SW 1271 (cell line): ENCODE data around the gene SLC5A7.

Source experiments
- DNase-seq, 2 experiments: peaks; one replicate each; lab custom pipeline; 2025; lab: John Stamatoyannopoulos, UW

SLC5A7 gene

DNA sequence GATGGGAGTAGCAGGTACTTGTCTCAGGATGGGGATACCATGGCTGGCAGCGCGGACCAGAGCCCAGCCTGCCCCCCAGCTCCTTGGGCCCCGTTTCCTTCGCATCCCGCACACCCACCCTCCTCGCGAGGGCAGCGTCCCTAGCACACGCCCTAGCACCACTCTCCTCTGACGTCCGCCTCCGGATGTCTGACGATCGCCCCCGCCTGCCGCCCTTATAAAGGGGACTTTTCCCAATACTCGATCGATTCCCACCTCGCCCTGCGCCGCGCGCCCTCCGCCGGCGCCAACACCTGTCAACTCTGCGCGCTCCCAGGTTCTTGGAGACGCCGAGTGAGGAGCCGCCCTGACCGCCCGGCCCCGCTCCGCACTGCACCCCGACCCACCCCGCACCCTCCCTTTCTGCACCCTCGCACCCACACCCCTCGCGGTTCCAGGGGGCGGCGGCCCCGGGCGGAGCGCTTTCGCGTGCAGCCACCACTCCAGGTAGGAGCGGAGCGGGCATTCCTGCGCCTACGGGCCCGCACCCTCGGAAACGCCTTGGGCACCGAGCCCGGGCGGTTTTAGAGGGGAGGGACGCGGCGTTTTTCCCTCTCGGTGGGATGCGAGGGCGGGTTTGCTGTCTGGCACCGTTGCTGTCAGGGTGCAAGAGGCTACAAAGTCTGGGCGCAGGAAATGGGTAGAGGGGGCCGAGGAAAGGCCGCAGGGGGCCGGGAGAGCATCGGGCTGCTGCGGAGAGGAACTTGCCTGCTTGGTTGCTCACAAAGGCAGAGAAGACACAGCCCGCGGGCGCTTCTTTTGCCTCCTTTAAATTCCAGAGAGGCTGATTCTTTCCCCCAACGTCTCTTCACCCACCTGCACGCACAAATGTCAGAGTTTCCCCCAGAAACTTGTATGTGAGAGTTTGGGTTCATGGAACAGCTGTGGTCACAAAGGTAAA, at the start of gene SLC5A7:
SLC5A7 (plus strand) TSS at position 247 of the 940 bp plus-strand sequence. CDS start 1,632 bp downstream, outside the sequence.
- DNase-seq = no peak

DNA sequence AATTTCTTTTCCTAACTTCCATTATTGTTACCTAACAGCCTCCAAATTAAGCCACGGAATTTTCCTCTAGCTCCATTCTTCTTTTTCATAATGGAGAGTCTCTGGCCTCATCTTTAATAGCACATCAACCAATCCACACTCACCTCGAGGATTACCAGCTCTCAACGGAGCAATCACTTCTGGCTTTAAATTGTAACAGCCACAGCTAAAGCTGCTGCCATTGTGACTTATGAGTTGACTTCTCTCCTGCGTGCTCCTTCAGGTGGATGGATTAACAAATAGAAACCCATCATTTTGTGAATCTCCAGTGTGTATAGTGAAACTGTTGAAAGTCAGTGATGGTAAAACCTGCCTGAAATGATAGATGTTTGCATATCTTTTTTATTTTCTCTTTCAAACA, 24.9 kb upstream of the SLC5A7 start:
- DNase-seq = no peak

DNA sequence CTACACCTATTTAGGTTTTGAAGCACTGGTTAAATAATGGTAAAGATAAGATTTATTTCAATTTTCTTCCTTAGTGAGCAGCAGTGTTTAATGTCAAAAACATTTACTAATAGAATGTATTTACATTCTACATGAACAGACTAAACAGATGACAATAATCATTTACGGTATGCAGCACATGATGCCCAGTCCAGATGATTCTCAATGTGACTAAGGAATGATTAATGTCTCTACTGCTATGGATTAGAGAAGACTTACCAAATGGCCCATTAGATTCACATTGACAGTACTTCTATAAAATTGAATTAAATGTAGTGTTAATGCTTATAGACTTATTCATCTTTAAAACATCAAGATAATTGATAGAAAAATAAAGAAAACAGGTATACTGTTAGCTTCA, 22.1 kb upstream of the SLC5A7 start:
- no peak for DNase-seq

DNA sequence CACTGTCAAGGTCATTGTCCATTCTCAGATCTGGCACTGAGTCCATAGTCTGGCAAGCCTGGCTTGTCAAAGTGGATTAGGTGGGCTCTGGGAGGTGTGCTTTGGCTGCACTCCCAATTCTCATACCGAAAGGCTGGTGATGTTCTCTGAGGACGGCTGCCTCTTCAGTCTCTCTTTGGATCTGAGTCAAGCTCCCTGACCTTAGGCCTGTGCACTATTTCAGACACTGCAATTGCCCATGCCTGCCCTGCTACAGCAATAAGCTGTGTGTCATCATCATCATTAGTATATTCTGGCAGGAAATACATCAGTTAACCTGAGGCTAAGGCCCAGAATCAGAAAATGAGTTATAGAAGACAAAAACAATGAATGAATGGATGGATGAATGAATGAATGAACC, 1.6 kb upstream of the SLC5A7 start:
- no peak for DNase-seq

DNA sequence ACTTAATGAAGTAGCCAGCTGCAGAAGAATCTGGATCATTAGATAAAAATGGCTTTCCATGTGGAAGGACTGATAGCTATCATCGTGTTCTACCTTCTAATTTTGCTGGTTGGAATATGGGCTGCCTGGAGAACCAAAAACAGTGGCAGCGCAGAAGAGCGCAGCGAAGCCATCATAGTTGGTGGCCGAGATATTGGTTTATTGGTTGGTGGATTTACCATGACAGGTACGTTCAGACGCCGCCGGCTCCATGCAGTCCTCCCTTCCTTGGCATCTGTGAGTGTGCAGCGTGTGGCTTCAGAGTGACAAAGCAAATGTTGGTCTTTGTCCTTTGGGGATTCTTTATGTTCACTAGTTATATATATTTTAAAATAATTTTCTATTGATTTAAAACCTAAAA, 1.8 kb downstream of the SLC5A7 start:
- DNase-seq = no peak

DNA sequence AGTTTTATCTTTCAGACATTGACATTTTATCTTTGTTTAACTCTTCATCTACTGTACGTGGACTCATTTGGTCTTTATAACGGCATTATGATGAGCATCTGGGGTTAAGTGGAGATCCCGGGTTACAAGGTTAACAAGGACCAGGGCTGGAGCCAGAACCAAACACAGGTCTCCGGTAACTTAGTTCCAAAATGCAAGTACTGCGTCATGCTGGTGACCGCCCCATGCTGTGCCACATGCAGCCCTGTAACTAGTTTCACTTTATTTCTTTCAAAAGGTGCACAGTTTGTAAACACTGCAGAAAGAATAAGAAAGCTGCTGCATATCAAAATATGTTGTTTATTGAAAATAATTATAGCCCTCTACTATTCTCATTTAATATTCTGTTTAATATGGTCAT, 3.1 kb downstream of the SLC5A7 start:
- no peak for DNase-seq

DNA sequence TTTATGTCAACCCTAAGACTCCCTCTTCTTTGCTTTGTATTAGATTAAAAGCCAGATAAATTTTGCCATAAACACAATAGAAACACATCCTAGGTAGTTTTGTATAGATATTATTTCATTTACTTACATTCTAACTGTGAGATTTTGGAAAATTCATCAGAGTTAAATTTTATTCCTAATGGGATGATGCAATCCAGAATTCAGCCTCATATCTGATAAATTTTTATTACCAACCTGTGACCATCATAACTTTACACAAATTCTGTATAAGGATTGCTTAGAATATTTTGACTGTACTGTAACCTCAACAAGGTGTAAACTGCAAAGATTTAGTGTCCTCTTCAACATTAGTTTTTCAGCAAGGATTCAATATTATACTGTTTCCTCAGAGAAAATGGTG, 4.4 kb downstream of the SLC5A7 start:
- DNase-seq = no peak

DNA sequence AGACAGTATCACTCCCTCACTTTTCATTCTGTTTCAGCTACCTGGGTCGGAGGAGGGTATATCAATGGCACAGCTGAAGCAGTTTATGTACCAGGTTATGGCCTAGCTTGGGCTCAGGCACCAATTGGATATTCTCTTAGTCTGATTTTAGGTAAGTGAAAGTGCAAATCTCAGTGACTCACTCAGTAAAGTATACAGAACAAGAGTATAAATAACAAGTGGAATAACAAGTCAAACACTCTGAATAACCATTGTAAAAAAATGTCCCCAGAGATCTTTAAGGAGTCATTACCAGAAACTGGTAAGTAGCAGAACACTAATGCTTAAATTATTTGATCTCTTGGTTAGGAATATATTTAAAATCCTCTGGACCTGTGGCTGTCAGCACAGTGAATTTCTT, 5.7 kb downstream of the SLC5A7 start:
- DNase-seq = no peak

DNA sequence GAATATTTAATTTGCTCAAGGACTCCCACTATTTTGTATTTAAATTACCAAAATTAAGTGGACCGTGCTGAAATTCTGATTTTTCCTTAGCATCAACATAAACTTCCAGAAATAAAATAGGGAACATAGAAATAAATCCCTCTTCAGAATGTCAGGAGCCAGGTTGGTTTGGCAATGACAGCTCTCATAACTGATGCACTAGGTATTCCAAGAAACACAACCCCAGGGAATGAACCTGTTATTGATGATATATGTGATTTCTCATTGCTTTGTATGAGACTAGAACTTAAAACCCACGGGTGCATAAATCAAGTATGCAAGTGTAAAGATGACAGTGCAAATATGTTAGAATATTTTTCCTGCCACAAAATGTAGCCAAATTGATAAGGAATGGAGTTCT, 12.8 kb downstream of the SLC5A7 start:
- DNase-seq = no peak

DNA sequence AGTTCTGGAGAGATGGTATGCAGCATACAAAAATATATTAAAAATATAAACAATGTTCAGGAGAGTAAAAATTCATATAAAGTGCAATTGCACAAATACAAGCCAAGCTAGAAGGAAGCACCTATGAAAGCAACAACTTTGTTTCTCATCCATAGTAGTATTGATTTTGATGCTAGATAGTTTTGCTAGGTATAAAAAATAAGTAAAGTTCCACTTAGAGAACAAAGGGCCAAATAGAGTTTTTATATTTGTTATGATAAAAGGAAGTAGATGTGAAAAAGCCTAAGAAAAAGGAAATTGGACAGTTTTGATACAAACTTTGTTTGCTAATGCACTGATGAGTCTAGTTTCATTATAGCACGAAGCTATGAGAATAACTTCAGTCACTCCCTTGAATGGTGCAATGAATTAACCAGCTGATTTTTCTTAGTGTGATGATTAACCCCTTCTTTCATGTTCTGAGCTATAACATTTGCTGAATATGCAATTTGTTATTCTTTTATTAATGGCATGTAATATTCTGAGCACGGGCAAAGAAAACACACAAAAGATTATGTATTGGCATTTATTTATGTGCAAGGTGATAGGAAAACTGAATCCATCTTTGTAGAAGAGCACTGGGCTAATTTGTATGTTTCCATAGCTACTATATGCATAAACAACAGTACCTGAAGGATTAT, 24.7 kb downstream of the SLC5A7 start:
- DNase-seq = no peak

DNA sequence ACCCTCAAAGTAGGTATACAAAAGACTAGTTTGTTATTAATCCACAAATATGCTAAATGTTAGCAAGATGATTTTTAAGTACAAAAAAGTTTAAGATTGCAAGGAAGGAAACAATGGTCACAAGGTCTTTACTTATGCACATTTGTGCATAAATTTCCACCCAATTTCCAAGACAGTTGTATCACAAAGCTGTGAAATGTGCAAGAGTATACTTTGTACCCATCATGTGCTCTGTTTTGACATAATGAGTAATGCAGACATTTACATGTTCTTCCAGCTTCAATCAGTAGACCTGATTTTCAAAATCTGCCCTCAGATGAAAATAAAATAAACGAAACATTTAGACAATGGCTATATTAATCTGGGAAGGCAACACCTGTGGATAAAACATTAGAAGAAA, 27.0 kb downstream of the SLC5A7 start:
- DNase-seq = no peak

DNA sequence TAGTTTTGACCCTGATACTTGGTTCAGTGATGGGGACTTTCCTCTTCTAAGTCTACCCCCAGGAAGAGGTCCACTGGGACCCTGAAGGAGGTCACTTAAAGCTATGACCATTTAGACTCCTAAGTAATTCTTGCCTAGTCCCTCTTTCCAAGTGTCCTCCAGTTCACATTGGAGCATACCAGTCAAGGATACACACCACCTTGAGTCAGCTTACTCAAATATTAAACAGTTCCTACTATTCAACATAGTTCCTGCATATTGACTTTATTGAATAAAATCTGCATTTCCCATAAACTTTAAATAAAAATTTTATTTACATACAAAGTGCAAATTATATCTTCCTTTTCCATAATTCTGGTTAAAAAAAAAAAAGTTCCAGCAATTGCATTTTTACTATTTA, 36.3 kb downstream of the SLC5A7 start:
- no peak for DNase-seq

DNA sequence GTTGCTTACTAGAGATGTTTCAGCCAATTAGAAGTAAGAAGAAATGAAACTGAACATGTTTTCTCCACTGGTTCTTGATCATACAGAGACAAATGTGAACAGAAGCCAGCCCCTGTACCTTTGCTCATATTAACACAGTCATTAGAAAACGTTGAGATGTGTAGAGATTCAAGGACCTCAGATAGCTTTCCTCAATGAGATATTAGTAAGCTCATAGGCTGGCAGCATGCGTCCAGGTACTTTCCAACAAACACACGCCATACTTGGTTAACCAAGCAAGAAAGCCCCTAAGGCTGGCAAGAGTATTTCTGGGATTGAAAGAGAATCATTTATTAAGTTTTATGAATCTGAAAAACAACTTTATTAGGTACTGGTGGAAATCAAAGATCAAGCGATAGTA, 37.5 kb downstream of the SLC5A7 start:
- DNase-seq = no peak

DNA sequence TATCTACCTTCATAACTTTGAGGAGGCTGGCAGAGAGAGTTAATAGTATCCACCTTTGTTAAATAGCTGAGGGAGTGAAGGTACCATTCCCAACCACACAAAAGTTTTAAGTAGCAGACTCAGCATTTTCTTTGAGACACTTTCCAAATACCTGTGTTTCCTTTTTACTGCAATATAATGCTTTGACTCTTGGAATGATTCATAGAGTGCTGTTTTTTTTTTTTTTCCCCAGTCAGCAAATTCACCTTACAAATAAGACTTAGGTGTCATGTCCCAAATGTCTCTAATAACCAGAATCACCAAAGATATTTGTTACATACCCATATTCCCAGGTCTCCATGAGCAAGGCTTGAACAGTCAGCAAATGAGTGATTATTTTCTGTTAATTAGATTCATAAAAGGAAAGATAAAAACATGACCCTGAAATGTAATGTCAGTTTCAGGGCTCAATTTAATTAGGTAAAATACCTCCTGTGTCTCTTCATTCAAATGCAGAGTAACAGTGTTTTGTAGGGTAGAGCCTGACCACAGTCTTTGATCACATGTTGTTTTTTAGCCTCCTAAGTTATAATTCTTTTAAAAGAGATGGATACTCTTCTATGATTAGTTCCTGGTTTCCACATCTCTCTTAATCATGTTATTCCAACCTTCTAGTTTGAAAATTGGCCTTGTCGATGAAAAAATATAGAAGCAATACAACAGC, 39.9 kb downstream of the SLC5A7 start:
- DNase-seq = no peak

DNA sequence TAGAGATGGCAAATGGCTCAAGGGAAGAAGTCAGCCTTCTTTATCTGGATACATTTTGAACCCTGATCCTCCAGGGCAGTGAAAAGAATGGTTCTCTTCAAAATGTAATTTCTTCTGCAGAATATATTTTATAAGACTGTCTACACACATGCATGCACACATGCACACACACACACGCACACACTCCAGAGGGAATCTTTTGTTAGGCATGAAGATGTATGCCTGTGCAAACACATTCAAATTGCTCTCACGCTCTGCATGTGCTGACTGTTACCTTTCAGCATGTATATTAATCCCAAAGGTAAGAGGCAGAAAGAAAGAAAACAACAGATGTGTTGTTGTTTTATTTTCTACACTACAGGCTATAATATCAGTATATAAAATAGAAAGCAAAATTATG, 43.2 kb downstream of the SLC5A7 start:
- no peak for DNase-seq

DNA sequence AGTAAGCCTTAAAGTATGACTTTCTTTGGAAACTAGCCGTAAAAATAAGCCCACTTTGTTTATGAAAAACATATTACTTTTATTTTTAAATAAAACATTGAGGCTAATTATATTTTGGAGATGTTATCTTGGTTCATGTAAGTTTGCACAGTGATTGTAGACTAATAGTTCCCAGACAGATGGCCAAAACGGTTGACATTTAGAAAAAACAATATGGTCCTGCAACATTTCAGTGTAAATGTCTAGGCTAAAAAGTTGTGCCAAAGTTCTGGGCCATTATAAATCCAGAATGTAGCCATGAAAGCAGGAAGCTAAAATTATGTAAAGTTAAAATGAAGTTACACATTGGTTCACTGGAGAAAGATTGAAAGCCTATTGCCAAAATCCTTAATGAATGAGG, 43.6 kb downstream of the SLC5A7 start:
- DNase-seq = no peak

DNA sequence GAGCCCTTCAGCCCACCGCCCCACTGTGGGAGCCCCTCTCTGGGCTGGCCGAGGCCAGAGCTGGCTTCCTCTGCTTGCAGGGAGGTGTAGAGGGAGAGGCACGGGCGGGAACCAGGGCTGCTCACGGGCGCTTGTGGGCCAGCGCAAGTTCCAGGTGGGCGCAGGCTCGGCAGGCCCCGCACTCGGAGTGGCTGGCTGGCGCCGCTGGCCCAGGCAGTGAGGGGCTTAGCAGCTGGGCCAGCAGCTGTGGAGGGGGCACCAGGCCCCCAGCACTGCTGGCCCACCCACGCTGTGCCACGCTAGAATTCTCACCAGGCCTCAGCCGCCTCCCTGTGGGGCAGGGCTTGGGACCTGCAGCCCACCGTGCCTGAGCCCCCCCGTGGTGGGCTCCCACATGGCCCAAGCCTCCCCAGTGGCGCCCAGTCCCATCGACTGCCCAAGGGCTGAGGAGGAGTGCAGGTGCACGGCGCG, 45.2 kb downstream of the SLC5A7 start:
- DNase-seq = no peak

DNA sequence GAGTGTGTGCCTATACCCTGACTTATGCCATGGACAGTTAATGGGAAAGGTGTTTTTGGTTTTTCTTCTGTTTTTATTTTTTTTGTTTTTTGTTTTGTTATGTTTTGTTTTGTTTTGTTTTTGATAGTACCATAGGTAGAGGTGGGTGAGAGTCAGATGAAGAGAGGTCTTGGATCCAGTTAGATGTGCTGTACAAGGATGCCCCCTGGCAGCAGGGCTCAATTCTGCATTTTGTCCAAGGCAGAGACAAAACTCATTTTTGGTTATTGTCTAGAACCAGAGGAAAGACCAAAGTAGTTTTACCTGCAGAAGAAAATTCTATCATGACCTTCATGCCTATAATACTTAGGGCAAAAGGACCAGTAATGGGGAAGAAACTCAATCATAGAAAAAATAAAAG, 48.5 kb downstream of the SLC5A7 start:
- no peak for DNase-seq

DNA sequence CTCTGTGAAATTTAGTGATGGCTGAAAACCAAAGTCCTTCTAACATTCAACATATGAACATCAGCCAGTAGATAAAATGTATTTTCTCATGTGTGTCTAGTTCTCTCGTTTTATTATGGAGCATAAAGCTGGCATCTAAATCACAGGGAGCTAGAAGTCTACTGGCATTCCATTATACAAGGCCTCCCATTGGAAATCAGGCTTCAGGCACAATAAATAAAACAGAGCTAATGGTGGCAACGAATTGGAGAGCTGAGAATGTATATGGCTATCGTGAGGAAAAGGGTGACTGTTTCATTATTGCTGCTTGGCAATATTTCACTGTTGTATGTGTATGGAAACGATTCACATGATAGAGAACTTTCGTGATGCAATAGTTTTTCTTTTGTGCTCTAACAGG, 62.4 kb downstream of the SLC5A7 start:
- DNase-seq = no peak

DNA sequence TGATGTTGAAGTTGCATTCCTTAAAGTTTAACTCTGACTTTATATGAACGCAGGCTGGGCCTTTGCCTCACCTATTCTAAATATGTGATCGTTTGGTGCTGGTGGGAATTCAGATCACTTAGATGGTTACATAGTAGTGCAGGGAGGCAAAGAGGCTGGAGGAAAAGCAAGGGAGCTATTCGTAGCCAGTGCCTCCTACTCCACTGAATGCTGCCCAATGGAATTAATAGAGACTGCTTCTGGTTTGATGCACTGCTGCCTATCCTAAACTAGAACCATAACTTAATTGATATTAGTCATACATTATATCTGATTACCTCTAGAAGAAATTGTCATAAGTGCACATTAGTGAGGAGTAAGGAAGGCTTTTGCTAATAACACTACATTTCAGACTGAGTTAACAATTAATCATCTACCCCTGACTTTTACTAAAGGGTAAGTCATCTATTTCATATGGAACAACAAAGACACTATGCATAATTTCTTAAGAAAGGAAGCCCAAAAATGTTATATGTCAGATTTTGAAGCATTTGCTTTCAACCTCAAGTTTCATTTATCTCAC, 72.3 kb downstream of the SLC5A7 start:
- no peak for DNase-seq

DNA sequence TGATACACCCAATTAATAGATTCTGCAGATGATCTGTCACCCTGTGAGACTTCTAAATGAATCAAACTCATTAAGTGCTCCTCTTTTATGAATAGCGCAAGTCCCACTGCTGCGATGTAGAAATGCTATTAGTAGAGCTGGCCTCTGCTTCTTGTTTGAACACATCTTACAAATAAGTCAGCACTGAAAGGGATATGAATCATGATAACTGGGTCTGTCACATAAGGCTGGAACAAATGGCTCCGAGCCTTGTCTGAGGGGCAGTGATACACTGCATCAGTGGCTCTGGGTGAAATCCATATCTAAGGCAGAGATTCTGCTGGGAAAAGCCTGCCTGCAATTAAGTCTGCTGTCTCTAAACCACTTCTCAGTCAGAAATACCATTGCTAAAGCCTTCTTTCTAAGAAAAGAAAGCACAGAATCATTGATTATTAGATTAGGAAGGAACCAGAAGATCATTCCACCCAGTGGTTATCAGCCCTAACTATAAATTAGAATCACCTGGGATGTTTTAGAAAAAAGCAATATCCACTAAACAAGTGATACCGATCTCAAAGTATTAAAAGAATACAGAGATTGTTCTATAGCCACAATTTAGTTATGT, 75.2 kb downstream of the SLC5A7 start:
- no peak for DNase-seq
